GM19351 (cell line): Measurements from ENCODE around the gene PDZK1IP1.
A peak's percentile ranks its signal among the peaks of the same experiment; 100 is the strongest.
"Not testable (repeated sequence)": the region's sequence is repeated elsewhere in the genome, so short reads cannot be mapped to it uniquely, and the experiment has no call there.

Experiments
- ATAC-seq: cut with Tn5 transposase; IDR thresholded peaks from one replicate; pipeline ENCODE4 v1.9.1; 2021; ENCODE audit warnings: mild to moderate bottlenecking, moderate library complexity; ENCODE audit not compliant: unreplicated experiment

PDZK1IP1 gene

GRCh38 chr1:47181955-47182675, 7.7 kb downstream of the PDZK1IP1 start:
- no peak for ATAC-seq

- ATAC-seq: no peak
Observed at GRCh38 chr1:47181095-47181954, 8.5 kb downstream of the PDZK1IP1 start.

GRCh38 chr1:47180603-47181094, 9.2 kb downstream of the PDZK1IP1 start:
- no peak for ATAC-seq

- no peak for ATAC-seq
Observed at GRCh38 chr1:47179988-47180563, 9.8 kb downstream of the PDZK1IP1 start.

- peak; percentile 89 for ATAC-seq
Observed at GRCh38 chr1:47179017-47179987, 10.5 kb downstream of the PDZK1IP1 start.

- ATAC-seq: no peak
Observed at GRCh38 chr1:47178654-47179016, 11.2 kb downstream of the PDZK1IP1 start.

- ATAC-seq: no peak
Observed at GRCh38 chr1:47178020-47178419, 11.8 kb downstream of the PDZK1IP1 start.

- ATAC-seq: peak; percentile 52
Observed at GRCh38 chr1:47175227-47175934, 14.5 kb downstream of the PDZK1IP1 start.

GRCh38 chr1:47174656-47175020, 15.2 kb downstream of the PDZK1IP1 start:
- no peak for ATAC-seq

- ATAC-seq: no peak
Observed at GRCh38 chr1:47172782-47173181, 17.1 kb downstream of the PDZK1IP1 start.

GRCh38 chr1:47164552-47164951, 25.3 kb downstream of the PDZK1IP1 start:
- ATAC-seq: no peak

- ATAC-seq: no peak
Observed at GRCh38 chr1:47161298-47162040, 28.4 kb downstream of the PDZK1IP1 start.

- no peak for ATAC-seq
Observed at GRCh38 chr1:47160716-47161115, 29.1 kb downstream of the PDZK1IP1 start.

- not testable (repeated sequence) for ATAC-seq
Observed at GRCh38 chr1:47157957-47158356, 31.9 kb downstream of the PDZK1IP1 start.

- not testable (repeated sequence) for ATAC-seq
Observed at GRCh38 chr1:47156457-47156856, 33.4 kb downstream of the PDZK1IP1 start.

GRCh38 chr1:47149162-47149561, 40.7 kb downstream of the PDZK1IP1 start:
- not testable (repeated sequence) for ATAC-seq

- no peak for ATAC-seq
Observed at GRCh38 chr1:47147047-47147785, 42.6 kb downstream of the PDZK1IP1 start.

- ATAC-seq: not testable (repeated sequence)
Observed at GRCh38 chr1:47146495-47146894, 43.3 kb downstream of the PDZK1IP1 start.
